HepG2 (cell line): ENCODE results near the gene PIGC. TPM values are rescaled to one million over a fixed set of nuclear protein-coding genes. Genes with fewer than 3 reads are reported as not detected.
A peak's percentile ranks its signal among the peaks of the same experiment; 100 is the strongest.

Experiments used
- HHEX ChIP-seq: IDR thresholded peaks from 2 replicates; pipeline ENCODE4 v1.6.1; 2016; ENCODE audit warnings: control low read depth
- HNRNPL ChIP-seq: fragments of 200-400 bp; formaldehyde crosslinking; IDR thresholded peaks from 2 replicates; pipeline ENCODE4 v1.6.1; 2017; ENCODE audit warnings: mild to moderate bottlenecking, low read depth, low read length
- KIAA2018 ChIP-seq: sonication (generic); formaldehyde crosslinking; IDR thresholded peaks from 2 replicates; pipeline ENCODE4 v1.5.0; 2020; ENCODE audit warnings: mild to moderate bottlenecking, missing genetic modification reagents, borderline replicate concordance
- MAFF ChIP-seq: IDR thresholded peaks from 2 replicates; pipeline ENCODE4 v1.6.1; 2011; ENCODE audit warnings: low read depth, low read length, improper control_type of control experiment
- REST ChIP-seq, 2 experiments: IDR thresholded peaks; 2 replicates each; pipeline ENCODE4 v1.6.1; 2011 to 2012; ENCODE audit warnings: low read length in 2 of 2, borderline replicate concordance in 1 of 2, low read depth in 1 of 2, mild to moderate bottlenecking in 1 of 2, moderate library complexity in 1 of 2
- SALL1 ChIP-seq: sonication (generic); formaldehyde crosslinking; IDR thresholded peaks from 2 replicates; pipeline ENCODE4 v1.8.0; 2022; ENCODE audit warnings: mild to moderate bottlenecking, missing genetic modification reagents
- ZNF713 ChIP-seq: sonication (generic); formaldehyde crosslinking; IDR thresholded peaks from 2 replicates; pipeline ENCODE4 v1.4.0; 2020; ENCODE audit warnings: mild to moderate bottlenecking, missing genetic modification reagents
- polyA plus RNA-seq, 8 experiments: library from polyadenylated mRNA; depleted of rRNA in 3 of 8; stranded (reverse) in 7 of 8; unstranded in 1 of 8; fragments of >200 nt; fragmentation: Illumina TruSeq in 4 of 8; extraction: Trizol in 4 of 8; gene quantifications; 2 replicates each; pipeline versions ENCODE4 v1.2.1 to v1.2.3, GENCODE V29; 2011 to 2016; ENCODE audit warnings: low read depth in 4 of 8, missing spikeins in 1 of 8, mixed read lengths in 1 of 8; ENCODE audit not compliant: insufficient read depth in 1 of 8
- total RNA-seq, 5 experiments: library from RNA; depleted of rRNA; stranded (reverse); fragments of >200 nt; fragmentation: Illumina TruSeq; extraction: Trizol; gene quantifications; 2 replicates each; pipeline ENCODE4 v1.2.3, GENCODE V29; 2016; ENCODE audit warnings: low read depth in 1 of 5

PIGC gene
- total and polyA plus RNA-seq, 2 of the 13 experiments (the other 11 are each of a cell fraction or from before 2014, with no cell fraction given) = 26.7 to 29.5 TPM

- TF ChIP-seq KIAA2018 (CRISPR knock-in tag) = no peak
- TF ChIP-seq HNRNPL = no peak
- peak; percentile 58 for TF ChIP-seq HHEX (CRISPR knock-in tag)
- peak; percentile 77 for TF ChIP-seq MAFF
- TF ChIP-seq REST (IDR thresholded peaks at IDR 0.05; ENCODE audit: borderline replicate concordance in 1 of 2, low read depth in 1 of 2, low read length in 2 of 2) = peak in 1 of 2 experiments; percentile 44; a peak in 1 of 4 replicates
- no peak for TF ChIP-seq ZNF713 (CRISPR knock-in tag)
- peak; percentile 85 for TF ChIP-seq SALL1 (CRISPR knock-in tag)
Measured at GRCh38 chr1:172448995-172449584, 5.2 kb upstream of the PIGC start (continued).
